ENCODE results near the gene ARNT2. TPM values are rescaled to one million over a fixed set of nuclear protein-coding genes. Genes with fewer than 3 reads are reported as not detected.

The ARNT2 gene
- total RNA-seq, 2 experiments from 2014 or later, result 0.34 TPM; not detected in 1

GRCh38 chr15:80404761-80405553 is 775 bp downstream of the ARNT2 start:
- Mint-ChIP-seq H3K4me1 (ENCODE audit: low read depth) (peaks cover 6% of the 10 kb centered on the region), H3K4me3 (peak overlapping the region; percentile 12), H3K36me3 (ENCODE audit: low read depth) (no peaks in the 10 kb centered on the region), H3K9me3 (no peaks in the 10 kb centered on the region), H3K27me3 (peaks cover 62% of the 10 kb centered on the region), H3K27ac (no peak overlapping the region)
- CTCF ChIA-PET, result no interaction called here
- ATAC-seq (no peak), DNase-seq (peak; percentile 27)
- no peak for TF ChIP-seq CTCF (IDR thresholded peaks at IDR 0.05)
- POLR2A ChIA-PET, result no interaction called here
- intact Hi-C loops (cut with micrococcal nuclease), result no loop called here

DNA sequence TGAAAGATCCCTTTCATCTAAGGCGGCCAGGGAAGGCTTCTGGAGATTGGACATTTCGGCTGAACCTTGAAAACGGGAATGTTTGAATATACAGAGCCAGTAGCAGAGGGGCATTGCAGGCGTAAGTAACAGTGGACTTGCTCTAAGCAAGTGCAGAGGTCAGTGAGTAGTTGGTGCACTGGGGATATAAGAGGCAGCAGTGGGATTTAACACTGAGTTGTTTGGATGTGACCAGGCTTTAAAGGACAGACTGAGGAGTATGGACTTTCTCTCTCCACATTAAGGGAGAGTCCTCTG is 1.3 kb downstream of the ARNT2 start:
- Mint-ChIP-seq H3K36me3 (ENCODE audit: low read depth) (no peaks in the 10 kb centered on the region), H3K27ac (no peak overlapping the region), H3K27me3 (peaks cover 62% of the 10 kb centered on the region), H3K4me1 (ENCODE audit: low read depth) (peaks cover 6% of the 10 kb centered on the region), H3K9me3 (no peaks in the 10 kb centered on the region), H3K4me3 (no peak overlapping the region)
- intact Hi-C loops (cut with micrococcal nuclease), result no loop called here
- no peak for TF ChIP-seq CTCF (IDR thresholded peaks at IDR 0.05)
- DNase-seq (no peak), ATAC-seq (no peak)
- CTCF ChIA-PET, result no interaction called here
- POLR2A ChIA-PET, result no interaction called here

DNA sequence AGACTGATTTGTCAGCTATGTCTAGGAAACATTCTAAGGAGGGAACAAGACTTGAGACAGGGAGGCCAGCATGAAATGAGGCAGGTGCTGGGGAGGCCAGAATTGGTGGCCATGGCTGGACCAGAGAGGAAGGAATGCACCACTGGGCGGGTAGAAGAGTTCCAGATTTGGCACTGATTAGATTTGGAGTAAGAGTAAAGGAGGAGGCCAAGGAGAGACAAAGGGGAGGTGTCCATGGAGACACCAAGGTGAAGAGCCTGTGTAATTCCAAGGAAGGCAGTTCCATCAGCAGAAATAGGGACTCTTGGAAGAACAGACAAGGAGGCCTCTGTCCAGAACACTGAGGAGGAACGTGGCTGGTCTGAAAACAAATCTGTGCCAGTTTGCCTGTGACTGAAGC is 1.8 kb downstream of the ARNT2 start:
- Mint-ChIP-seq H3K36me3 (ENCODE audit: low read depth) (no peaks in the 10 kb centered on the region), H3K9me3 (no peaks in the 10 kb centered on the region), H3K27ac (no peak overlapping the region), H3K4me3 (no peak overlapping the region), H3K27me3 (peaks cover 64% of the 10 kb centered on the region), H3K4me1 (ENCODE audit: low read depth) (peaks cover 6% of the 10 kb centered on the region)
- no peak for DNase-seq
- TF ChIP-seq CTCF (IDR thresholded peaks at IDR 0.05), result no peak
- ATAC-seq, result no peak
- CTCF ChIA-PET, result interaction anchor here (2.1 kb wide), 1 partner anchor 373 kb away, joined by 4 read pairs; the partner anchor contains the start of gene CEMIP
- intact Hi-C loops (cut with micrococcal nuclease), result no loop called here
- POLR2A ChIA-PET, result no interaction called here

DNA sequence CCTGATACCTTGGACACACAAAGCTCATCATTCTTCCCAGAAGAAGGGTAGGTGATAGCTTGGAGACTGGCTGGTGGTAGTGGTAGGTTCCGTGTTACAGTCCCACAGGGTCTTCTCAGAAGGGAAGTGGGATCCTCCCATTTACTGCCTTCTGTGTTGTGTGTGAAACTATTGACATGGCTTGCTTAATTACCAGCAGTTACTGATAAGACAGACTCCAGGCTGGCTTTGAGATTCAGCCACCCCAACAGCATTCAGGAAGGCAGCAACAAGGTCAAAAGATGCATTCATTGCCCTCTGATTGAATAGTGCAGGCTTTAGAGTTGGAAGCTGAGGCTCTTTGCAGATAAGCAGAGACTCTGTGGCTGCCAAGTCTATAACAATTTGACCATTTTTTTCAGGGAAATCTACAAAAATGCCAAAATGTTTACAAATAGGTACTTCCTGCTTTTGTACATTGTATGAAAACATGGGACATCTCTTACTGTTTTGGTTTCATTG is 7.7 kb downstream of the ARNT2 start:
- Mint-ChIP-seq H3K36me3 (ENCODE audit: low read depth) (no peaks in the 10 kb centered on the region), H3K27me3 (peaks cover 37% of the 10 kb centered on the region), H3K4me1 (ENCODE audit: low read depth) (no peaks in the 10 kb centered on the region), H3K27ac (no peak overlapping the region), H3K9me3 (no peaks in the 10 kb centered on the region), H3K4me3 (no peak overlapping the region)
- DNase-seq, result no peak
- POLR2A ChIA-PET, result no interaction called here
- CTCF ChIA-PET, result no interaction called here
- ATAC-seq, result no peak
- TF ChIP-seq CTCF (IDR thresholded peaks at IDR 0.05), result no peak
- intact Hi-C loops (cut with micrococcal nuclease), result no loop called here

DNA sequence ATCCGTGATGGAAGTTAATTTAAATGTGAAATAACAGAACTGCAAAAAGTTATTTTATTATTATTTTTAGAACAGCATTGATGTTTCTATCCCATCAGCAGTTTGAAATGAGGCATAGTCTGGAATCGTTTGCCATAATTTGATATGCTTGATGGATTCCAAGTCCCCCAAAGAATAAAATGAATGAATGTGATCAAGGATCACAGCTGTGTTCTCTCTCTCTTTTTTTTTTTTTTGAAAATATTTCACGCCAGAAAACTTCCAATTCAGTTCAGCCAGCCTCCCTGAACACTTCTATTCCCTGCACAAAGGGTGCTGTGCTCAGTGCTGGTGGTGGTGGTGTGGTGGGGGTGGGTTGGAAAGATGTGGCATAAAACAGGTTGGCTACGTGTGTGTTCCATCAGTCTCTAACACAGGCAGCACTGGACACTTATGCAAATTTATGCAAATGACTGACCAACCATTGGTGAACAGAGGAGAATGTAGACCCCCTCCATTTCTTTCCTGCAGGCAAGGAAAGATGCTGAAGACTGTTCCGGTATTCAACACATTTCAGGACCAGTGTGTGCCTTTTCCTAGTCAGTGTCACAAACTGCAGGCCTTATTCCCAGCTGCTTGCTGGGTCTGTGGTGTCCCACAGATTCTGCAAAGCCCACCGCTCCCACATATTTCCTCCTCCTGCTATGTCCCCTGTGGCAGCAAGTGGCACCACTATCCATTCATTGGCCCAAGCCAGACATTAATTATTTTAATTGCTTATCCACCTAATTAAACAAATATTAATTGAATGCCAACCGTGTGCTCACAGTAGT is 10.6 kb downstream of the ARNT2 start:
- Mint-ChIP-seq H3K27me3 (peaks cover 28% of the 10 kb centered on the region), H3K36me3 (ENCODE audit: low read depth) (no peaks in the 10 kb centered on the region), H3K4me1 (ENCODE audit: low read depth) (no peaks in the 10 kb centered on the region), H3K9me3 (no peaks in the 10 kb centered on the region), H3K27ac (no peak overlapping the region), H3K4me3 (no peak overlapping the region)
- CTCF ChIA-PET, result no interaction called here
- no peak for TF ChIP-seq CTCF (IDR thresholded peaks at IDR 0.05)
- ATAC-seq (no peak), DNase-seq (no peak)
- intact Hi-C loops (cut with micrococcal nuclease), result no loop called here
- POLR2A ChIA-PET, result no interaction called here

Data from activated CD8-positive, alpha-beta T cell treated with anti-CD3 and anti-CD28 coated beads for 36 hours (primary cell).